IgD-negative memory B cell (primary cell): Measurements from ENCODE around the gene KLHL40. TPM values are rescaled to one million over a fixed set of nuclear protein-coding genes. Genes with fewer than 3 reads are reported as not detected.

Experiments used
- H3K27ac Mint-ChIP-seq, 3 donors: one replicate each; pipeline ENCODE4 v1.8.0; 2020 to 2022; ENCODE audit warnings: mild to moderate bottlenecking in 3 of 3, mixed read lengths in 3 of 3, moderate library complexity in 1 of 3
- H3K27me3 Mint-ChIP-seq: one replicate; pipeline ENCODE4 v1.8.0; 2021; ENCODE audit warnings: mixed read lengths
- H3K36me3 Mint-ChIP-seq: one replicate; pipeline ENCODE4 v1.8.0; 2020; ENCODE audit warnings: mild to moderate bottlenecking, mixed read lengths
- H3K4me1 Mint-ChIP-seq, 3 donors: one replicate each; pipeline ENCODE4 v1.8.0; 2020 to 2022; ENCODE audit warnings: mixed read lengths in 3 of 3, mild to moderate bottlenecking in 1 of 3
- H3K4me3 Mint-ChIP-seq, 4 donors: one replicate each; pipeline ENCODE4 v1.8.0; 2020 to 2022; ENCODE audit warnings: mild to moderate bottlenecking in 4 of 4, mixed read lengths in 4 of 4, moderate library complexity in 3 of 4
- H3K9me3 Mint-ChIP-seq, 3 donors: one replicate each; pipeline ENCODE4 v1.8.0; 2020 to 2021; ENCODE audit warnings: mixed read lengths in 3 of 3, mild to moderate bottlenecking in 1 of 3
- polyA plus RNA-seq: library from polyadenylated mRNA; unstranded; fragments of 300-500 nt; fragmentation: Illumina TruSeq; gene quantifications from one replicate; pipeline ENCODE4 v1.2.3, GENCODE V29; 2021

The KLHL40 gene
- polyA plus RNA-seq, 1 donor from 2014 or later: not detected

- Mint-ChIP-seq H3K4me1 (peaks cover 8 to 15% (median 13%) of the 10 kb centered on the region in 3 donors), H3K27me3 (peaks cover 2% of the 10 kb centered on the region), H3K36me3 (no peaks in the 10 kb centered on the region), H3K9me3 (peaks cover 0 to 1% (median 0%) of the 10 kb centered on the region in 3 donors), H3K4me3 (peak overlapping the region in 3 of 4 donors; percentile 31 to 58 (median 50)), H3K27ac (no peak overlapping the region)
Measured at GRCh38 chr3:42654331-42655201, 30.8 kb upstream of the KLHL40 start.

GRCh38 chr3:42655331-42655888 is 29.9 kb upstream of the KLHL40 start:
- Mint-ChIP-seq H3K27ac (no peak overlapping the region), H3K4me1 (peaks cover 8 to 15% (median 13%) of the 10 kb centered on the region in 3 donors), H3K9me3 (peaks cover 0 to 1% (median 0%) of the 10 kb centered on the region in 3 donors), H3K36me3 (no peaks in the 10 kb centered on the region), H3K27me3 (peaks cover 2% of the 10 kb centered on the region), H3K4me3 (peak overlapping the region in 3 of 4 donors; percentile 29 to 58 (median 31))

DNA sequence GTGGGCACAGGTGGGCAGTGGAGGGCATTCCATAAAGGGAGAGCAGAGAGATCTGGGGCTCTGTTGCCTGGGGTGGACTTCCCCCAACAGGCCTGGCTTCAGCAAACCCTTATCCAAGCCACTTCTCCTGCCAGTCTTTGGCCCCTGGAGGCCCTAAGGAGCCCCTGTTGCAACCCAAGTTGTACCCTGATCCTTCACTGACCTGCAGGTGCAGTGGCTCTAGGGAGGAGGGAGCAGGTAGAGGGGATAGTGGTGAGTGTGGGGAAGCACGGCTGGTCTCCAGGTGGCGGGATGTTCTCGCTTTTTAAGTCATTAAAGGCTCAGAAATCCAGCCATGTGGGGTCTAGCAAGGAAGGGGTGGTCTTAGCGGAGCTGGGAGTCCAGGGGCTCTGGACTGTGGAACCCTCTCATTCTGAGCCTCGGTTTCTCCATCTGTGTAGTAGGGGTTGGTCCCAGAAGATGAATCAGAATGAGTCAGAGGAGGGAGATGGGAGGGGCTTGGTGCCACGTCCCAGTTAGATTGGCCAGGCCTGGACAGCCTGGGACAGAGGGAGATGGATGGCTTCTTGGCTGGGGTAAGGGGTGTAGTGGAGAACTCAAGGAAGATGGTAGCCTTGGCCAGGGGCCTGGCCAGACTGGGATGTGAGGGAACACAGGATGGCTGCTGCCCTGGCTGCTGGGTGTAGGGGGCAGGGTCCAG is 29.2 kb upstream of the KLHL40 start:
- peaks cover 2% of the 10 kb centered on the region for H3K27me3 Mint-ChIP-seq
- H3K36me3 Mint-ChIP-seq: no peaks in the 10 kb centered on the region
- H3K4me1 Mint-ChIP-seq: peaks cover 8 to 15% (median 13%) of the 10 kb centered on the region in 3 donors
- peak overlapping the region in 1 of 4 donors; percentile 18 for H3K4me3 Mint-ChIP-seq
- H3K27ac Mint-ChIP-seq: peak overlapping the region in 2 of 3 donors; percentile 63 to 92
- H3K9me3 Mint-ChIP-seq: peaks cover 0 to 1% (median 0%) of the 10 kb centered on the region in 3 donors

- Mint-ChIP-seq H3K4me3 (peak overlapping the region in 1 of 4 donors; percentile 18), H3K27me3 (peaks cover 2% of the 10 kb centered on the region), H3K36me3 (no peaks in the 10 kb centered on the region), H3K4me1 (peaks cover 7 to 13% (median 11%) of the 10 kb centered on the region in 3 donors), H3K9me3 (peaks cover 0 to 1% (median 0%) of the 10 kb centered on the region in 3 donors), H3K27ac (peak overlapping the region in 1 of 3 donors; percentile 92)
Measured at GRCh38 chr3:42656680-42657610, 28.4 kb upstream of the KLHL40 start.

- Mint-ChIP-seq H3K4me1 (peaks cover 5 to 6% (median 5%) of the 10 kb centered on the region in 3 donors), H3K9me3 (peaks cover 0 to 1% (median 0%) of the 10 kb centered on the region in 3 donors), H3K4me3 (no peak overlapping the region), H3K27ac (no peak overlapping the region), H3K27me3 (peaks cover 2% of the 10 kb centered on the region), H3K36me3 (no peaks in the 10 kb centered on the region)
Measured at GRCh38 chr3:42657675-42658074, 27.7 kb upstream of the KLHL40 start.

DNA sequence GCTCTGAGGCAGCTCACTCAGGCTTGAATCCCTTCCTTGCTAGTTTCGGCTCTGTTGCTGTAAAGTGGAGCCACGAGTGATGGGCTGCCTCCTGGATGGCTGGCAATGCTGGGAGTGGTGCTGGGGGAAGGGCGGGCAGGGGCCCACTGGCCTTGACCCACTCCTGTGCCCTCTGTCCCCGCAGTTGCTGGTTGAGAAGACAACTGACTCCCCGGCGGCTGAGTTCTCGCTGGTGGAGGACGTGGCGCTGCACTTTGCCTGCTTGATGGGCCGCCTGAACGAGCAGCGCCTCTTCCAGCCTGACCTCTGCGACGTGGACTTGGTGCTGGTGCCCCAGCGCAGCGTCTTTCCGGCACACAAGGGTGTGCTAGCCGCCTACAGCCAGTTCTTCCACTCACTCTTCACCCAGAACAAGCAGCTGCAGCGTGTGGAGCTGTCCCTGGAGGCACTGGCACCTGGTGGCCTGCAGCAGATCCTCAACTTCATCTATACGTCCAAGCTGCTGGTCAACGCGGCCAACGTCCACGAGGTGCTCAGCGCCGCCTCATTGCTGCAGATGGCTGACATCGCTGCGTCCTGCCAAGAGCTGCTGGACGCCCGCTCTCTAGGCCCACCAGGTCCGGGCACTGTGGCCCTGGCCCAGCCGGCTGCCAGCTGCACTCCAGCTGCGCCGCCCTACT is 27.1 kb upstream of the KLHL40 start:
- Mint-ChIP-seq H3K4me3 (peak overlapping the region in 3 of 4 donors; percentile 23 to 52 (median 47)), H3K27me3 (peaks cover 2% of the 10 kb centered on the region), H3K27ac (no peak overlapping the region), H3K9me3 (no peaks in the 10 kb centered on the region), H3K4me1 (peaks cover 0 to 4% (median 2%) of the 10 kb centered on the region in 3 donors), H3K36me3 (no peaks in the 10 kb centered on the region)

DNA sequence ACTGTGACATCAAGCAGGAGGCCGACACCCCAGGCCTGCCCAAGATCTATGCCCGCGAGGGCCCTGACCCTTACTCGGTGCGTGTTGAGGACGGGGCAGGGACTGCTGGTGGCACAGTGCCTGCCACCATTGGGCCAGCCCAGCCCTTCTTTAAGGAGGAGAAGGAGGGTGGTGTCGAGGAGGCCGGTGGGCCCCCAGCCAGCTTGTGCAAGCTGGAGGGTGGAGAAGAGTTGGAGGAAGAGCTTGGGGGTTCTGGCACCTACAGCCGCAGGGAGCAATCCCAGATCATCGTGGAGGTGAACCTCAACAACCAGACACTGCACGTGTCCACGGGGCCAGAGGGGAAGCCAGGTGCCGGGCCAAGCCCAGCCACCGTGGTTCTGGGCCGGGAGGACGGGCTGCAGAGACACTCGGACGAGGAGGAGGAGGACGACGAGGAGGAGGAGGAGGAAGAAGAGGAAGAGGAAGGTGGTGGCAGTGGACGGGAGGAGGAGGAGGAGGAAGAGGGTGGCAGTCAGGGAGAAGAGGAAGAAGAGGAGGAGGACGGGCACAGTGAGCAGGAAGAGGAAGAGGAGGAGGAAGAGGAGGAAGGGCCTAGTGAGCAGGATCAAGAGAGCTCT is 26.5 kb upstream of the KLHL40 start:
- H3K27ac Mint-ChIP-seq: no peak overlapping the region
- H3K36me3 Mint-ChIP-seq: no peaks in the 10 kb centered on the region
- no peaks in the 10 kb centered on the region for H3K9me3 Mint-ChIP-seq
- peaks cover 5 to 7% (median 5%) of the 10 kb centered on the region in 3 donors for H3K4me1 Mint-ChIP-seq
- H3K27me3 Mint-ChIP-seq: peaks cover 2% of the 10 kb centered on the region
- H3K4me3 Mint-ChIP-seq: peak overlapping the region in 1 of 4 donors; percentile 23

GRCh38 chr3:42659451-42660130 is 25.7 kb upstream of the KLHL40 start:
- peaks cover 2% of the 10 kb centered on the region for H3K27me3 Mint-ChIP-seq
- peak overlapping the region in 1 of 3 donors; percentile 89 for H3K27ac Mint-ChIP-seq

DNA sequence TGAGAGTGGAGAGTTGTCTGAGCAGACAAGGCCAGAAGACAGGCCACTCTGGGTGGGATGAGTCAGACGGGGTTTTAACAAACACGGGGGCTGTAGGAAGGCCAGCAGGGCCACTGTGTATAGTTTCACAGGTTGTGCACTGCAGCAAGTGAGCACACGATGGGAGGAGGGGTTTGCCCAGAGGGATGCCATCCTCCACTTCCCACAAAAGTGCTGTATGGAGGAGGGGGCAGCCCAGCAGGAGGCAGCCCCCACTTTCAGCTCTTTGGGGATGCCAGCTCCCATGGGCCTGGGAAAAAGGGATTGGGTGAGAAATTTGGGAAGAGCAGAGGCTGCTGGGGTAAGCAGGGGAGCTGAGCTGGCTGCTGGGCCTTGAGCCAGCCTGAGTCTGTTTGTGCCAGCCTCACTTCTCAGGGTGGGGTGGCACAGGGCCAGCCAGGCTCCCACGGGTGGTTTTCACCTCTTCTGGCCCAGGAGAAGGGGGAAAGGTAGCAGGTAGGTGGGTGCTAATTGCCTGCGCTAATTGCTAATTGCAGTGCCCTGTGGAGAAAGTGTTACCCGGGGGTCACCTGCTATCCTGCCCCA is 25.1 kb upstream of the KLHL40 start:
- peak overlapping the region in 1 of 3 donors; percentile 89 for H3K27ac Mint-ChIP-seq
- H3K9me3 Mint-ChIP-seq: no peaks in the 10 kb centered on the region
- H3K4me1 Mint-ChIP-seq: peaks cover 5 to 8% (median 7%) of the 10 kb centered on the region in 3 donors
- no peaks in the 10 kb centered on the region for H3K36me3 Mint-ChIP-seq
- peaks cover 2% of the 10 kb centered on the region for H3K27me3 Mint-ChIP-seq
- no peak overlapping the region for H3K4me3 Mint-ChIP-seq

More at GRCh38 chr3:42659451-42660130, 25.7 kb upstream of the KLHL40 start:
- Mint-ChIP-seq H3K36me3 (no peaks in the 10 kb centered on the region), H3K4me3 (no peak overlapping the region), H3K4me1 (peaks cover 5 to 8% (median 7%) of the 10 kb centered on the region in 3 donors), H3K9me3 (no peaks in the 10 kb centered on the region)

DNA sequence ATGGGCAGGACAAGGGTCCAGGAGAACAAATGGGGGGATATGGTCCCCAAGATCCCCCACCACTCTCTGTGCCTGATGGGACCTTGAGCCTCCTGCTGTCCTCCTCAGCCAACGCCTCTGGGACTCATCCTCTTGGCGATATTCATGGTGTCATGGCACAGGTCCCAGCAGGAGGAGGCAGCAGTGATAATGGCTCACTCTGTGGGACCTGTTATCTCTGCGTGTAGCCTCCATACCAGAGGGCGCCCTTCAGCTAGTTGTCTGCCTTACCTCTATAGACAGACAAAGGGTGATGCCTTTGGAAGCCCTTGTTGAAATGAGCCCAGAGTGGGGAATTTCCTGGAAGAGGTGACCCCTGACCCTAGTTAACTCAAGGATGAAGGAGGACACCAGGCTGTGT is 24.4 kb upstream of the KLHL40 start:
- H3K27me3 Mint-ChIP-seq: peaks cover 2% of the 10 kb centered on the region
- H3K36me3 Mint-ChIP-seq: no peaks in the 10 kb centered on the region
- H3K27ac Mint-ChIP-seq: no peak overlapping the region
- no peaks in the 10 kb centered on the region for H3K9me3 Mint-ChIP-seq
- H3K4me3 Mint-ChIP-seq: no peak overlapping the region
- peaks cover 5 to 8% (median 7%) of the 10 kb centered on the region in 3 donors for H3K4me1 Mint-ChIP-seq

DNA sequence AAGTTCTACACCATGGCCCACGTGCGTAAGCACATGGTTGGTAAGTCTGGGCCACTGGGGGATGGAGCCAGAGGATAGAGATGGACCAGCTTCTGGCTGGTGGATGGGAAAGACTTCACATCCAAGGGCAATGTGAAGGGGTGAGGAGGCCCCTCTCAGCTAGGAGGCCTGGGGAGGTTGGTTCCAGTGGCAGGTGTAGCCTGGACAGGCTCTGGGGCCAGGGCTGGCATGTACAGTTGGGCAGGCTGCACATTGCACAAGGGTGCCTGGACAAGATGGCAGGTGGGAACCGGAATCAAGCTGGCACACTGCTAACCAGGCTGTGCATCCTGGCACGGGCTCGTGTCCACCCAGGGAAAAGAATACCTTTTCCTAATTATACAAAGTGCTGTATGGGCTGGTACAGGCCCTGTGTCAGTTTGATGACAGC is 23.7 kb upstream of the KLHL40 start:
- no peak overlapping the region for H3K27ac Mint-ChIP-seq
- H3K4me1 Mint-ChIP-seq: peaks cover 5 to 8% (median 7%) of the 10 kb centered on the region in 3 donors
- no peaks in the 10 kb centered on the region for H3K9me3 Mint-ChIP-seq
- peaks cover 2% of the 10 kb centered on the region for H3K27me3 Mint-ChIP-seq
- no peak overlapping the region for H3K4me3 Mint-ChIP-seq
- no peaks in the 10 kb centered on the region for H3K36me3 Mint-ChIP-seq

DNA sequence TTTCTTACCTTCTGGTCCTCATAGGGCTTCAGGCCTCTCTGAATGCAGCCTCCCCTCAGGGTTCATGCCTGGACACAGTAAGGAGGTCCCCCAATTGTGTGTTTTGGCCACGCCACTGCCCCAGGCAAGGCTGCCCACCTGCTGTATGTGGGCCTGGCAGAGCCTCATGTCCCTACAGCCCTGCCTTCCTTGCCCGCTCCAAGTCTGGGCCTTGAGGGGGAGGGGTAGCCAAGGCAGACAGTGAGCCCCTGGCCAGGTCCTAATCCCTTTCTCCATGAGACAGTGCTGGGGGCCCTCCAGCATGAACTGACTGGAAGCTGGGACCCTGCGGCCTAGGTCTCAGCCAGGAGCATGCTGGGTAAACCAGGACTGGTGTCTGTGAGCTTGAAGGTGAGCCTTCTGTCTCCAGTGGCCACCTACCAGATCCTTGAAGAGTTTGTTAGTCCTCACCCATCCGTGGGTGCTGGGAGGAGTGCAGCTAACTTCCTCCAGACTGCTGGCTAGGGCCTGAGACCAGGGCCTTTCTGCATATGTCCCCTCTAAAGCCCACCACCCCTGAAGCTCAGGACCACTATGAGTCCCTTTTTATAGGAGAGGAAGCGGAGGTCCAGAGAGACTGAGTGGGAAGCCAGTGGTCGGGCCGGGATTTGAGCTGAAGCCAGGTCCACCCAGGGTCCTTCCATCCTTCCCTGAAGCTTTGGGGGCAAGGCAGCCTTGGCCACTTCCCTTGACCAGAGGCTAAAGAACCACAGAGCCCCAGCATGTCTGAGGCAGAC is 23.1 kb upstream of the KLHL40 start:
- H3K4me1 Mint-ChIP-seq: peaks cover 5 to 8% (median 7%) of the 10 kb centered on the region in 3 donors
- H3K9me3 Mint-ChIP-seq: no peaks in the 10 kb centered on the region
- H3K27me3 Mint-ChIP-seq: peaks cover 2% of the 10 kb centered on the region
- peak overlapping the region in 2 of 4 donors; percentile 17 to 35 for H3K4me3 Mint-ChIP-seq
- H3K27ac Mint-ChIP-seq: no peak overlapping the region
- no peaks in the 10 kb centered on the region for H3K36me3 Mint-ChIP-seq
